Mucosa of descending colon (tissue), 3 donors: ENCODE results near the gene RIIAD1. TPM values are rescaled to one million over a fixed set of nuclear protein-coding genes. Genes with fewer than 3 reads are reported as not detected.

Experiments used
- ATAC-seq: fragments of 200-7000 bp; cut with Tn5 transposase; one replicate; pipeline ENCODE4 v1.9.1; 2020; ENCODE audit warnings: mild to moderate bottlenecking, moderate library complexity
- DNase-seq, 3 donors: peaks; one replicate each; pipeline ENCODE4 v3.0.0-alpha.2; 2020
- H3K36me3 ChIP-seq: fragments of 200-600 bp; one replicate; pipeline ENCODE4 v1.8.0; 2021; ENCODE audit warnings: low read depth, mild to moderate bottlenecking
- H3K4me1 ChIP-seq: fragments of 200-600 bp; one replicate; pipeline ENCODE4 v1.8.0; 2021; ENCODE audit warnings: low read depth, mild to moderate bottlenecking
- H3K4me3 ChIP-seq: fragments of 200-600 bp; one replicate; pipeline ENCODE4 v1.8.0; 2021; ENCODE audit warnings: mild to moderate bottlenecking
- H3K9me3 ChIP-seq: fragments of 200-600 bp; one replicate; pipeline ENCODE4 v1.8.0; 2021; ENCODE audit warnings: mild to moderate bottlenecking
- CTCF ChIP-seq: fragments of 200-600 bp; IDR thresholded peaks from one replicate; pipeline ENCODE4 v1.8.0; 2022; ENCODE audit warnings: antibody characterized with exemption, mild to moderate bottlenecking
- intact Hi-C, 2 donors: fragments of 100-400 bp; cut with DNase I in 1 of 2; cut with micrococcal nuclease in 1 of 2; formaldehyde crosslinking; loops; one replicate each; pipeline versions ENCODE4 v1.11.0 to v1.11.1; 2022; cut with DNase I, micrococcal nuclease
- total RNA-seq, 3 donors: library from RNA; stranded (reverse); fragmentation: NEBNext Ultra II Directional in 2 of 3; extraction: Animal tissue kit (Norgen Biotek cat#: 25700) in 2 of 3; gene quantifications; one replicate each; pipeline versions ENCODE4 v1.2.1 to v1.2.4, GENCODE V29; 2021 to 2023
- donor health status: DM: no; HTN: no; CAD: no; lungs with moderate emphysema.
- donor health status: DM: no; HTN: no; CAD: no.
- donor health status: DM: no; HTN: yes; CAD: no.

RIIAD1 gene
- total RNA-seq, 3 donors from 2014 or later, result not detected

GRCh38 chr1:151741516-151741915, 20.2 kb downstream of the RIIAD1 start:
- ATAC-seq (no peak), DNase-seq (no peak)
- no peaks in the 10 kb centered on the region for H3K36me3 ChIP-seq
- H3K9me3 ChIP-seq, result peaks cover 13% of the 10 kb centered on the region
- TF ChIP-seq CTCF, result no peak
- intact Hi-C loops, result no loop called here
- no peak overlapping the region for H3K4me3 ChIP-seq
- no peaks in the 10 kb centered on the region for H3K4me1 ChIP-seq

- no peaks in the 10 kb centered on the region for H3K36me3 ChIP-seq
- H3K9me3 ChIP-seq, result no peaks in the 10 kb centered on the region
- no peak for TF ChIP-seq CTCF
- intact Hi-C loops, result no loop called here
- no peaks in the 10 kb centered on the region for H3K4me1 ChIP-seq
- no peak for ATAC-seq
- no peak for DNase-seq
- H3K4me3 ChIP-seq, result no peak overlapping the region
These were observed 35.0 kb downstream of the RIIAD1 start for GRCh38 chr1:151756291-151756690.

GRCh38 chr1:151759241-151759640, 37.9 kb downstream of the RIIAD1 start:
- peaks cover 6% of the 10 kb centered on the region for H3K4me1 ChIP-seq
- no peaks in the 10 kb centered on the region for H3K9me3 ChIP-seq
- no peaks in the 10 kb centered on the region for H3K36me3 ChIP-seq
- intact Hi-C loops, result no loop called here
- no peak for ATAC-seq
- DNase-seq, result no peak
- H3K4me3 ChIP-seq, result no peak overlapping the region
- no peak for TF ChIP-seq CTCF

GRCh38 chr1:151760597-151761385, 39.5 kb downstream of the RIIAD1 start:
- no peak for TF ChIP-seq CTCF
- H3K9me3 ChIP-seq, result no peaks in the 10 kb centered on the region
- peaks cover 6% of the 10 kb centered on the region for H3K4me1 ChIP-seq
- intact Hi-C loops, result no loop called here
- no peak overlapping the region for H3K4me3 ChIP-seq
- ATAC-seq, result no peak
- H3K36me3 ChIP-seq, result no peaks in the 10 kb centered on the region
- no peak for DNase-seq

GRCh38 chr1:151762941-151763921, 41.9 kb downstream of the RIIAD1 start, which contains the start of gene MRPL9:
TSS of gene MRPL9 (minus strand) at chr1:151763496. CDS start at chr1:151763479, 17 bp downstream.
- peak; percentile 99 for ATAC-seq
- no peak for TF ChIP-seq CTCF

More at GRCh38 chr1:151762941-151763921, 41.9 kb downstream of the RIIAD1 start, which contains the start of gene MRPL9:
- Histone ChIP-seq H3K4me1 (peaks cover 6% of the 10 kb centered on the region), H3K36me3 (no peaks in the 10 kb centered on the region), H3K9me3 (no peaks in the 10 kb centered on the region), H3K4me3 (peak within 1 kb of the TSS; percentile 65)
- peak; percentile 88 to 90 (median 89) for DNase-seq
- intact Hi-C loops, result no loop called here
